GM21576 (cell line): ENCODE results near the gene MANSC4.

Experiments
- ATAC-seq: cut with Tn5 transposase; IDR thresholded peaks from one replicate; pipeline ENCODE4 v1.9.1; 2021; ENCODE audit warnings: mild to moderate bottlenecking, moderate library complexity; ENCODE audit not compliant: unreplicated experiment

The MANSC4 gene

DNA sequence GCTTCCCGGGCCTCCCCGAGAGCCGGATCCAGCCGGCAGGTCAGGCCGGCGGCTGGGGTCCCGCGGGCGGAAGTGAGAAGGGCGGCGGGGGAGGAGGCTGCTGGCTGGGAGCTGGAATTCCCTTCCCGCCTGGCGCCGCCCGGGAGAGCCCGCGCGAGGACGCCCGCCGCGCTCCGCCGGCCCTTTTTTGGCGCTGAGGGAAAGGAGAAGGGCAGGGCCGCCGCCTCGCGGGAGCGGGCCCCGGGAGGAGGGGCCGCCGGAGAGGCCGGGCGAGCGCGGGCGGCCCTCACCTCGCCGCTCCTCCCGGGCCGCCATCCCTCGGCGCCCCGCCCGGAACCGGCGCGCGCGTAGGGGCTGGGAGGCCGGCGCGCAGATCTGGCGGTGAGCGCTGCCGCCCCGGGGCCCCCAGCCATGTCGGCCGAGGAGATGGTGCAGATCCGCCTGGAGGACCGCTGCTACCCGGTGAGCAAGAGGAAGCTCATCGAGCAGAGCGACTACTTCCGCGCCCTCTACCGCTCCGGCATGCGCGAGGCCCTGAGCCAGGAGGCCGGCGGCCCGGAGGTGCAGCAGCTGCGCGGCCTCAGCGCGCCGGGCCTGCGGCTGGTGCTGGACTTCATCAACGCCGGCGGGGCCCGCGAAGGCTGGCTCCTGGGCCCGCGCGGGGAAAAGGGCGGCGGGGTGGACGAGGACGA lies at the start of gene MANSC4, which contains the start of gene KLHL42:
TSS of gene MANSC4 (minus strand) at position 317 of the 692 bp plus-strand sequence. CDS start 8,960 bp downstream, outside the sequence.
TSS of gene KLHL42 (plus strand) at position 314 of the 692 bp plus-strand sequence. CDS start at position 412, 98 bp downstream.
- ATAC-seq, result peak; percentile 78

DNA sequence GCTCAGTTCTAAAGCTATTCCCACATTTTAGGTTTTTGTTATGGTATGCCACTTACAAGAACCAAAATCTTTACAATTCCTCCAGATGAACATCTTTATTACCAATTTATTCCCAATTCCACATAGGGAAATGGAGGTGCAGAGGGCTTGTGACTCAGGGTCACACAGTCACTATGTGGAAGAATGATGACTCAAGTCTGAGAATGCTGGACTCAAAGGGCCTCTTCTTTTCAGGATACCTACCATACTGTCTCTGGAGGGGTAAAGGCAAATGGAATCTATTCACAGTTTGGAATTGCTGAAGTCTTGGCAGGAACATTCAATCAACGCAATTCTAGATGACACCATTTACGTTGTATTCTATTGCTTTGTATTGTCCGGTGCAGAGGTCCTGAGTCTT lies 48.2 kb upstream of the MANSC4 start:
- ATAC-seq, result no peak

DNA sequence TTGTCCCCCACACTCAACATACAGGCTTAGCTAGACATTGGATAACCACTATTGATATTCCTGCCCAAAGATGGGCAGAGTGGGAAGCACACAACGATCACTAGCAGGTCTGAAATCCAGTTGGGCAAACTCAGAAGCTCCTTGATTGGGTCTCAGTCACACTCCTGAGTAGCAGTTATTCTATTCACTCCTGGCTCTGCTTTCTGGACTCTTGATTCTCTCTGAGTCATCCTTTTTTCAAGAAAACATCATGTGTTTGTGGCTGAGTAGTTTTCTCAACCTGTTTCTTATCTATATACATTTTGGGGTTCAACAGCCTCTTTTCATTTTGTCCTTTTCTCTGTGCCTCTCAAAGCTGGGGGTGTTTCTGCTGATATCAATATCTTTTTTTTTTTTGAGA lies 46.0 kb upstream of the MANSC4 start:
- ATAC-seq, result no peak

DNA sequence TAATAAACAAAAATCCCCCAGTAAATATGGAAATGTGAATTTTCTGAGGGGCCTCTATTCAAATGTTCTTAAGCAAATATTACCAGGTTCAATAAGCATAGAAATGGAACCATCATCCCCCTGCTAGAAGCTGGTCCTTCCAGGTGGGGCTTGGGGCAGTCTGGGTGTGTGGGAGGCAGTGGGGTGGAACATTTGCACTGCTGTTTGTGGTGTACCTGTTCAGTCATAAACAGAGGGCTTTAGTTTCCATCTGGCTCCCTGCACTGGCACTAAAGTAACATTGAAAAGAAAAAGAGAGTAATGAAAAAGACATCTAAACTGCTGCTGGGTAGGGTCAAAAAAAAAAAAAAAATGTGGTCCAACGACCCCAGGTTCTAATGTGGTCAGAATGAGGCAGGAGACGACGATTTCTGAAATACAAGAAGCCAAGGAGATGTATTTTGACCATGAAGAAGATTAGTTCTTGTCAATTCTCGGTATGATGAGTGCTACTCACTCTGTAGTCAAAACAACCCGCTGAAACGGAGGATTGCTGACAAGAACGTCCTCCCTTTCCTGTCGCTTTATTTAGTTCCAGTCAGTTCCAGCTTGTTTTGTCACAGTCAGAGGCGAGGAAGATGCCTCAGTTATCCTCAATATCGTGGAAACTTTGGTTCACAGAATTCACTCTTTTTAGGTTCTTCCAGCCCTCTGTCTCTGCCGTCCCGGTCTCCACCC lies 44.2 kb upstream of the MANSC4 start:
- peak; percentile 66 for ATAC-seq

GRCh38 chr12:27823038-27823437 lies 43.0 kb upstream of the MANSC4 start:
- ATAC-seq, result no peak

DNA sequence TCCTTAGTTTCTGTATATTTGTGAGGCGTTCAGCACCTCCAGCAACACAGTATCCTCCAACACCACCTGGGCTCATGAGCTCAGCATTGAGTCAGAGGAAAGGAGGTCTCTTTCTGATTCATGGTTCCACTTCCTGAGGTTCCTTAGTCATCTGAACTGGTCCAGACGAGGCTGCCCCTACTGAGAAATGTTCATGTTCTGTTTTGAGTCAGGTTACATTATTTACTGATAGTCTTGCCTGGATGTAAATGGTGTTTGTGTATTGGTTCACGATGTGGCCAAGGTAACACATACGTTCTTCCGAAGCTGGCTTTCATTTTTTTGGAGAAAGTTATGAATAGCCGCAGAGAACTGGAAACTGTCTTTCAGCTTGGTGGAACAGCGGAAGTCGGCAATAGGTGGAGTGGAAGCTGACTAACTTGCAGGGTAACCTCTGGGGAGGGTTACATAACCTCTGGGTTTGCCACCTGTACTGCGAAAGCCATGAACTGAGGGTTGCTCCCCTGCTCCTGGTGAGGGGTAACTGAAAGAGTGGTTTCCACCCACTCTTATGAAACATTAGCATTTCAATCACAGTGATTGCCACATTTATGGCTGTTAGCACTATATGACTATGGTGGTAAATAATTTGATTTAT lies 42.2 kb upstream of the MANSC4 start:
- peak; percentile 61 for ATAC-seq

DNA sequence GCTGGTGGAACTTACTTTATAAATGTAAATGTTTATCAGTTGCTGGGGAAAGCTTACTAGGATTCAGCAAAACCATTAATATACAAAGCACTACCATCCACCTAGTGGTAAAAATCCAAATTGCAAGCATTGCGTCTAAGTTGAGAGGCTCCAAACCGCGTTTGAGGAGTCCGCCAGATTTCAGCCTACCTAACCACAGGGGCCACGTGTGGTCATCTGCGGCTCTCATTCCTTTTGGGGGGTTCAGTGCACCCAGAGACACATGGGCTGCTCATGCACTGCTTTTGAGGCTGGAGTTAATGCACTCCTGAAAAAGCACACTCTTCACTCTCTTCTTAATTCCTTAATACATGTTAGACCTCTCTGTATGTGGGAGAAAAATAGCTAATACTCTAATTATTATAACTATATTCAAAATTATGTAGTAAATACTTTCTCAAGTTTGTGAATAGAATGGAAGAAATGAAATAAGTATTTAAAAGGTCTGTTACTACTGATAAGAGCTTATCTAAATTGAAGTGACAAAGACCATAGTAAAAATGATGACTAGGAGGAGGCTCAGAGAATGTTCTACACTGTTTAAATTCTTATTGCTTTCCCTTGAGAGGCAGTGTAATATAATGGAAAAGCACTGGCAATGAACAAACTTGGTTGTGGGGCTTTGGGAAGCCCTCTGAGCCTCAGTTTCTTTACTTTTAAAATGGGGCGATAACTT lies 41.4 kb upstream of the MANSC4 start:
- peak; percentile 23 for ATAC-seq

DNA sequence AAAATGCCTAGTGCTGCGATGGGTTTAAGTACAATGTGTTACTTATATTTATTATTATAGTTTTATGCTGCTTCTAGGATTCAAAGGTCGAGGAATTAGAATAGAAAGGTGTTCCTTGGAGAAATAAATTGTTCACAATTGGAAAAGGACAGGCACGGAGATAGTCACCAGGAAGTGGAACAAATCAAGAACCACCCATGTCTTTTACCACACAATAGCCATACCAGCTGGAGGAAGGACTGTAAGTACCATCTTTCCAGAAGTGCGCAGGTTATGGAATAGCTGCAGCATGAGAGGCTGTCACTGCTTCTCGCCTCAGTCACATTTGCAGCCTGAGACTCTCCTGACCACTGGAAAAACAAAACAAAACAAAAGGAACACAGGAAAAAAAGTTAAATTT lies 40.5 kb upstream of the MANSC4 start:
- ATAC-seq, result no peak

DNA sequence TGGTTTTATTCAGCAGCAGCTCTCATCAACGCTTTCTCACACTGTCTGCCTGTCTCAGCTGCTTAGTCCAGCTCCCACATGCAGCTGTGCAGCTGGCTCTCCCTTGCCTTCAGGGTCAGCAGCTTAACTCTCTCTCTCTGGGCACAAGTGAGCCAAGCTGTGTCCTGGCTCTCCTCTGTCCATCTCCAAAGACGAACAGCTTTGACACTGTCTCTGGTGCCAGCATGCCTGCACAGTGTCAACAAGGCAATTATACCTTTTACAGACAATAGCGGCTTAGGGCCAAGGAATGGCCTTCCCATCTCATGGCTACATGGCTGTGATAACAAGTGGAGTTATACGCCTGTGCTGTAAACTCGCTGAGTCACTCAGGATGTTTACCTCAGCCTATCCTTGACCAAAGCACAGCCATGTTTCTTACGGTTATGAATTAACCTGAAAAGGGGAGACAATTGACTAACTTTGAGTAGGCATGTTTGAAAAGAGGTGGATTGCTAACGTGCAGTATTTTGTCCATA lies 38.4 kb upstream of the MANSC4 start:
- ATAC-seq, result no peak

- no peak for ATAC-seq
Observed at GRCh38 chr12:27817766-27818165, 37.7 kb upstream of the MANSC4 start.

GRCh38 chr12:27814851-27815591 lies 35.0 kb upstream of the MANSC4 start:
- ATAC-seq, result no peak

DNA sequence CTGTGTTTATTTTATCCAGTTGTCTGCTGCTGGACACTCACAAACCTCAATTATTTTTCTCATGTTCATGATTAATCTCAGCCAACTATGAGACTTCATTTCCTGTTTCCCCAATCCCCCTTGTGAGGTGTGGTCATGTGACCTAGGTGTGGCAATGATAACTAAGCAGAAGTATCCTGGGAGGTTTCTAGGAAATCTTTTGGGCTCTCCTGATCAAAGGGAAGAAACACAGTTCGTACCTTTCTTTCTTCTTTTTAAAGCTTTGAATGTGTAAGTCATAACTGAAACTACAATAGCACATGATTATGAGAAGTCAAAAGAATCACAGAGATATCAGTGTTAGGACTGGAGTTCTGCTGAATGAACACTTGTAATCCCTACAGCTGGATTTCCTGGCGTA lies 34.4 kb upstream of the MANSC4 start:
- no peak for ATAC-seq

DNA sequence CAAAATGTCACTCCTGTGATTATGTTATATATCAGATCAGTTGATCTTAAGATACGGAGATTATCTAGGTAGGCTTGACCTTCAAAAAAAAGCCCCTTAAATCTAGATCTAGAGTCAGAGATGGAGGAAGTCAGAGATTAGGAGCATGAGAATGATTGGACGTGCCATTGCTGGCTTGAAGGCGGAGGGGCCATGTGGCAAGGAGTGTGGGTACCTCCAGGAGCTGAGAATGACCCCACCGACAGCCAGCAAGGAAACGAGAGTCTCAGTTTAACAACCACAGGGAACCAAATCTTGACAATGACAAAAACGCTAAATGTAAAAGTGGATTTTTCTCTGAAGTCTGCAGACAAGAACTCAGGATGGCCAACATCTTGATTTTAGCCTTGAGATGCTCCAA lies 32.5 kb upstream of the MANSC4 start:
- no peak for ATAC-seq

GRCh38 chr12:27810756-27811155 lies 30.7 kb upstream of the MANSC4 start:
- ATAC-seq, result no peak

DNA sequence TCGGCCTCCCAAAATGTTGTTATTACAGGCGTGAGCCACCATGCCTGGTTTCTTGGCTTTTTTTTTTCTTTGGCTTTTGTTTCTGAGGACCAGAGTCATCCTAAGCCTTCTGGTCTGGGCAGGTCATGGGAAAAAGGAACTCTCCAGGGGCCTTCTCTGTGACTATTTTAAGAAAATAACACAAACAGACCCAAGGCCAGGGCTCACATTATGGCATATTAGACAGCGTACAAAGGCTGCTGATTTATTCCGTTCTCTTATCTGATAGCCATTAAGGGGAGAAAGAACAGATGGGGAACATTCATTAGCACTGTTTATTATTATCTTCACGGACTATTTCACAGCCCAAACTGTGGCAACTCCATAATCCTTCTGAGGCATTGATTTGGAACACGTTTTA lies 28.8 kb upstream of the MANSC4 start:
- ATAC-seq, result no peak

DNA sequence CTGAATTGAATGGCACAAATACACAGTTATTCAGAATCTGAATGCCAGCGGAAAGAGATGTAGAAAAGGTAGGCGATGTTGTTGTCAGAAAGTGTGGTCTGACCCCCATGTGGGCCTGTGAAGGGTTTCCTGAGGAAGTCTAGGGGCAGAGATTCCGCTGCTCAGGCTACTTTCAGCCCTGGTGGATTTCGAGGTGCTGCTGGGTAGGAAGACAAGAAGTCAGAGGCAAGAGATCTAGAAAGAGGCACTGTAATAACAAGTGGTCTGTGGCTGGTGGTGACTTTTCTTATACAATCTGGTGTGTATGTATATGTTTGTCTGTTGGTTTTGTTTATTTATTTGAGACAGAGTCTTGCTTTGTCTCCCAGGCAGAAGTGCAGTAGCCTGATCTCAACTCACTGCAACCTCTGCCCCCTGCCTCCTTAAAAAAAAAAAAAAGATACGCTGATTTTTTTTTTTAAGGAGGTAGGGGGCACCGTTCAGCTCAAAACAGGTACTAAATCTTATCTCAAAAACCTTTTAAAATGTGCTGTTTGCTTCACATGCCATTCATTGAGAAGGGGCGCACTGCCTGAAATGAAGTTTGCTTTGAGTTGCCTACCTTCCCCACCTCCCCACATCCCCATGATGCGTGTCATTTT lies 27.1 kb upstream of the MANSC4 start:
- ATAC-seq, result no peak

- ATAC-seq, result no peak
Observed at GRCh38 chr12:27806259-27806658, 26.2 kb upstream of the MANSC4 start.

DNA sequence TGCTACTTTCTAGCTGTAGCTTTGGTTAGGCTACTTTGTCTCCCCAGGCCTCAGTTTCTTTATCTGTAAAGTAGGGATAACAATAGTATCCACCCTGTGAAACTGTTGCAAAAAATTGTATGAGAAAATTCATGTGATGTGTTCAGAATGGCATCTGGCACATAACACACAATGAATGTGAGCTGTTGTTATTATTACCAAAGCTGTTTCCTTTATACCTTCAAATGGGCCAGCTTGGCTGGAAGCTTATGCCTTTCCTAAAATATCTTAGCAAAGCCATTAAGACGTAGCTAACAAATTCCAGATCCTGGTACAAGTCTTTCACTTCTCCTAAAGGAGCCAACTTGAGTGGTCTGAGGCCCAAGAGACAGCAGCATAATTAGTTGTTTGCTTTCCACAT lies 25.2 kb upstream of the MANSC4 start:
- no peak for ATAC-seq

GRCh38 chr12:27802936-27803335 lies 22.9 kb upstream of the MANSC4 start:
- no peak for ATAC-seq

- no peak for ATAC-seq
Observed at GRCh38 chr12:27802511-27802910, 22.5 kb upstream of the MANSC4 start.
